Measurements from ENCODE around the gene YBX2.

GRCh38 chr17:7293816-7294613 lies 424 bp downstream of the YBX2 start:
- TF ChIP-seq CTCF (IDR thresholded peaks at IDR 0.05; ENCODE audit: insufficient read depth, low read length), result no peak
- TF ChIP-seq POLR2AphosphoS5 (IDR thresholded peaks at IDR 0.05; ENCODE audit: low read depth), result no peak
- no peak for TF ChIP-seq GABPA (IDR thresholded peaks at IDR 0.05; ENCODE audit: low read depth)
- no peak for TF ChIP-seq SPI1 (IDR thresholded peaks at IDR 0.05; ENCODE audit: borderline replicate concordance, low read depth)
- TF ChIP-seq REST (IDR thresholded peaks at IDR 0.05; ENCODE audit: insufficient replicate concordance, low read depth), result no peak

Measured in HL-60 (cell line).